Lung (tissue), 12 donors: Measurements from ENCODE around the gene EGR1. TPM values are rescaled to one million over a fixed set of nuclear protein-coding genes. Genes with fewer than 3 reads are reported as not detected.

Source experiments
- ATAC-seq: fragments of 200-7000 bp; cut with Tn5 transposase; one replicate; pipeline ENCODE4 v1.9.1; 2020; ENCODE audit warnings: moderate number of reproducible peaks; ENCODE audit not compliant: insufficient read depth, low FRiP score
- DNase-seq, 3 donors: peaks; one replicate each; pipeline ENCODE4 v3.0.0-alpha.2; 2013 to 2017
- H3K27ac ChIP-seq, 2 donors: one replicate each; pipeline ENCODE4 v1.5.1; 2013; ENCODE audit warnings: mild to moderate bottlenecking in 2 of 2, moderate library complexity in 2 of 2, control low read depth in 1 of 2, inconsistent platforms in 1 of 2, low read depth in 1 of 2, low read length in 1 of 2
- H3K27me3 ChIP-seq, 3 donors: one replicate each; pipeline ENCODE4 v1.5.1; 2013; ENCODE audit warnings: low read length in 2 of 3; ENCODE audit not compliant: control insufficient read depth in 3 of 3, insufficient read depth in 3 of 3
- H3K36me3 ChIP-seq, 4 donors: one replicate each; pipeline ENCODE4 v1.5.1; 2013; ENCODE audit warnings: low read length in 4 of 4, mild to moderate bottlenecking in 1 of 4, moderate library complexity in 1 of 4; ENCODE audit not compliant: control insufficient read depth in 4 of 4, insufficient read depth in 4 of 4
- H3K4me1 ChIP-seq, 5 donors: one replicate each; pipeline ENCODE4 v1.5.1; 2013; ENCODE audit warnings: low read length in 5 of 5, mild to moderate bottlenecking in 2 of 5, moderate library complexity in 1 of 5; ENCODE audit not compliant: control insufficient read depth in 5 of 5, insufficient read depth in 5 of 5
- H3K4me3 ChIP-seq: one replicate; pipeline ENCODE4 v1.5.1; 2013; ENCODE audit warnings: mild to moderate bottlenecking, control low read depth, moderate library complexity
- H3K9ac ChIP-seq, 2 donors: one replicate each; pipeline ENCODE4 v1.5.1; 2013; ENCODE audit warnings: low read length in 2 of 2, control low read depth in 1 of 2; ENCODE audit not compliant: insufficient read depth in 1 of 2
- H3K9me3 ChIP-seq, 4 donors: one replicate each; pipeline ENCODE4 v1.5.1; 2013; ENCODE audit warnings: low read length in 3 of 4, mild to moderate bottlenecking in 1 of 4, moderate library complexity in 1 of 4; ENCODE audit not compliant: control insufficient read depth in 4 of 4, insufficient read depth in 3 of 4
- CTCF ChIP-seq: IDR thresholded peaks from 2 replicates; pipeline ENCODE4 v1.5.1; 2012; ENCODE audit warnings: mild to moderate bottlenecking; ENCODE audit errors: control extremely low read depth, extremely low read depth
- WGBS, 2 donors: extraction: QIAGEN DNeasy Blood & Tissue Kit; methylation state at CpG; one replicate each; pipeline ENCODE4 v1.1.7; 2013; 5-methylcytosine and 5-hydroxymethylcytosine counted together
- polyA plus RNA-seq, 2 donors: library from polyadenylated mRNA; stranded (reverse); fragments of 200-250 nt; gene quantifications; one replicate each; pipeline ENCODE4 v1.2.1, GENCODE V29; 2013
- total RNA-seq, 2 donors: library from RNA; depleted of rRNA in 1 of 2; stranded (reverse); fragments of >200 nt in 1 of 2; gene quantifications; one replicate each; pipeline ENCODE4 v1.2.1, GENCODE V29; 2014 to 2021
- donor health status: control.
- donor health status: control.
- donor health status: Bipolar disorder and iron deficiency.
- donor health status: healthy.
- donor health status: DM: yes; HTN: yes; CAD: no.

EGR1 gene
- total and polyA plus RNA-seq, 4 donors: 15.8 to 126 (median 30.7) TPM

- TF ChIP-seq CTCF: no peak
- Histone ChIP-seq H3K27ac (peak overlapping the region in 1 of 2 donors; percentile 38), H3K9me3 (no peaks in the 10 kb centered on the region), H3K9ac (peak overlapping the region in 1 of 2 donors; percentile 61), H3K36me3 (no peaks in the 10 kb centered on the region), H3K4me1 (peaks cover 0 to 34% (median 12%) of the 10 kb centered on the region in 5 donors), H3K4me3 (peak overlapping the region; percentile 29), H3K27me3 (peaks cover 0 to 9% (median 3%) of the 10 kb centered on the region in 3 donors)
- 2 to 3% methylated on average over 67 to 93 of the region's 93 CpGs for WGBS, 2 donors
- DNase-seq (peak; percentile 95 to 97 (median 95)), ATAC-seq (peak; percentile 99)
Measured at GRCh38 chr5:138491669-138492559, 26.6 kb downstream of the EGR1 start.

- Histone ChIP-seq H3K4me3 (peak overlapping the region; percentile 15), H3K27ac (no peak overlapping the region), H3K27me3 (peaks cover 0 to 9% (median 3%) of the 10 kb centered on the region in 3 donors), H3K9me3 (no peaks in the 10 kb centered on the region), H3K9ac (peak overlapping the region in 1 of 2 donors; percentile 61), H3K36me3 (no peaks in the 10 kb centered on the region), H3K4me1 (peaks cover 0 to 34% (median 12%) of the 10 kb centered on the region in 5 donors)
- TF ChIP-seq CTCF: no peak
- DNase-seq (no peak), ATAC-seq (no peak)
- 42 to 50% methylated on average over 10 of the region's 10 CpGs for WGBS, 2 donors
Measured at GRCh38 chr5:138492560-138493045, 27.3 kb downstream of the EGR1 start.

GRCh38 chr5:138495351-138495750 is 30.1 kb downstream of the EGR1 start:
- no peak for ATAC-seq
- 82 to 91% methylated on average over 7 of the region's 7 CpGs for WGBS, 2 donors
- Histone ChIP-seq H3K36me3 (no peaks in the 10 kb centered on the region), H3K27ac (no peak overlapping the region), H3K4me3 (no peak overlapping the region), H3K9me3 (no peaks in the 10 kb centered on the region), H3K9ac (no peak overlapping the region), H3K27me3 (no peaks in the 10 kb centered on the region), H3K4me1 (peaks cover 0 to 26% (median 12%) of the 10 kb centered on the region in 5 donors)
- no peak for DNase-seq
- TF ChIP-seq CTCF: no peak
